Activated naive CD8-positive, alpha-beta T cell treated with anti-CD3 and anti-CD28 coated beads, Interleukin-2, amount 10 ng/mL, durations not matched to agents 7 days and 5 days (primary cell): ENCODE measurements around the gene SLC49A4. TPM values are rescaled to one million over a fixed set of nuclear protein-coding genes. Genes with fewer than 3 reads are reported as not detected.
A peak's percentile ranks its signal among the peaks of the same experiment; 100 is the strongest.

Source experiments
- ATAC-seq: fragments of 150-1000 bp; cut with Tn5 transposase; one replicate; pipeline ENCODE4 v1.10.0; 2021; ENCODE audit warnings: low read depth, moderate library complexity
- POLR2A ChIA-PET: fragments of 350-600 bp; sonication (Branson Sonifier 250); formaldehyde crosslinking; loops from one replicate; lab custom pipeline; 2021; ENCODE audit warnings: antibody characterized with exemption; lab: Charles Lee
- DNase-seq: peaks from one replicate; pipeline ENCODE4 v3.0.0; 2021
- H3K27ac Mint-ChIP-seq: one replicate; pipeline ENCODE4 v1.8.0; 2022; ENCODE audit warnings: mild to moderate bottlenecking, mixed read lengths
- H3K27me3 Mint-ChIP-seq: one replicate; pipeline ENCODE4 v1.8.0; 2022; ENCODE audit warnings: mild to moderate bottlenecking, moderate library complexity, mixed read lengths
- H3K36me3 Mint-ChIP-seq: one replicate; pipeline ENCODE4 v1.8.0; 2021; ENCODE audit warnings: mild to moderate bottlenecking, mixed read lengths
- H3K4me1 Mint-ChIP-seq: one replicate; pipeline ENCODE4 v1.8.0; 2021; ENCODE audit warnings: mixed read lengths
- H3K4me3 Mint-ChIP-seq: one replicate; pipeline ENCODE4 v1.8.0; 2022; ENCODE audit warnings: mild to moderate bottlenecking, moderate library complexity, mixed read lengths
- H3K9me3 Mint-ChIP-seq: one replicate; pipeline ENCODE4 v1.8.0; 2021; ENCODE audit warnings: mixed read lengths
- total RNA-seq, 2 experiments: library from RNA; stranded (reverse); gene quantifications; one replicate each; pipeline ENCODE4 v1.2.3, GENCODE V29; 2021

Gene SLC49A4
- total RNA-seq, 2 experiments from 2014 or later, result 3.2 to 3.4 TPM

- H3K36me3 Mint-ChIP-seq, result no peaks in the 10 kb centered on the region
- ATAC-seq, result no peak
- H3K27ac Mint-ChIP-seq, result no peak overlapping the region
- POLR2A ChIA-PET, result interaction anchor here (0.6 kb wide), 1 partner anchor 61 kb away, joined by 3 read pairs; no protein-coding TSS in a partner anchor
- peak overlapping the region; percentile 69 for H3K4me3 Mint-ChIP-seq
- H3K9me3 Mint-ChIP-seq, result no peaks in the 10 kb centered on the region
- peaks cover 22% of the 10 kb centered on the region for H3K4me1 Mint-ChIP-seq
- no peaks in the 10 kb centered on the region for H3K27me3 Mint-ChIP-seq
- no peak for DNase-seq
Measured at GRCh38 chr3:122795674-122796195, 866 bp downstream of the SLC49A4 start.

- DNase-seq, result no peak
- no peak overlapping the region for H3K4me3 Mint-ChIP-seq
- H3K27me3 Mint-ChIP-seq, result no peaks in the 10 kb centered on the region
- H3K4me1 Mint-ChIP-seq, result peaks cover 22% of the 10 kb centered on the region
- no peaks in the 10 kb centered on the region for H3K9me3 Mint-ChIP-seq
- H3K27ac Mint-ChIP-seq, result no peak overlapping the region
- ATAC-seq, result no peak
- POLR2A ChIA-PET, result interaction anchor here (0.5 kb wide), 1 partner anchor 38 kb away, joined by 3 read pairs; no protein-coding TSS in a partner anchor
- H3K36me3 Mint-ChIP-seq, result peaks cover 2% of the 10 kb centered on the region
Measured at GRCh38 chr3:122797291-122797690, 2.4 kb downstream of the SLC49A4 start.

GRCh38 chr3:122799322-122799721, 4.5 kb downstream of the SLC49A4 start:
- Mint-ChIP-seq H3K27me3 (no peaks in the 10 kb centered on the region), H3K4me1 (peaks cover 12% of the 10 kb centered on the region), H3K36me3 (peaks cover 5% of the 10 kb centered on the region), H3K4me3 (no peak overlapping the region), H3K27ac (no peak overlapping the region), H3K9me3 (no peaks in the 10 kb centered on the region)
- ATAC-seq (no peak), DNase-seq (no peak)
- POLR2A ChIA-PET, result no interaction called here

- Mint-ChIP-seq H3K9me3 (no peaks in the 10 kb centered on the region), H3K4me3 (no peak overlapping the region), H3K27ac (no peak overlapping the region), H3K36me3 (peaks cover 5% of the 10 kb centered on the region), H3K27me3 (no peaks in the 10 kb centered on the region), H3K4me1 (peaks cover 9% of the 10 kb centered on the region)
- no peak for DNase-seq
- ATAC-seq, result no peak
- POLR2A ChIA-PET, result interaction anchor here (0.6 kb wide), 1 partner anchor 279 kb away, joined by 3 read pairs; no protein-coding TSS in a partner anchor
Measured at GRCh38 chr3:122800031-122800430, 5.2 kb downstream of the SLC49A4 start.

- H3K9me3 Mint-ChIP-seq, result no peaks in the 10 kb centered on the region
- DNase-seq (no peak), ATAC-seq (no peak)
- peaks cover 5% of the 10 kb centered on the region for H3K36me3 Mint-ChIP-seq
- POLR2A ChIA-PET, result no interaction called here
- H3K4me1 Mint-ChIP-seq, result peaks cover 7% of the 10 kb centered on the region
- no peaks in the 10 kb centered on the region for H3K27me3 Mint-ChIP-seq
- no peak overlapping the region for H3K4me3 Mint-ChIP-seq
- H3K27ac Mint-ChIP-seq, result no peak overlapping the region
Measured at GRCh38 chr3:122800706-122801237, 5.9 kb downstream of the SLC49A4 start.

- POLR2A ChIA-PET, result no interaction called here
- Mint-ChIP-seq H3K4me1 (peaks cover 2% of the 10 kb centered on the region), H3K4me3 (no peak overlapping the region), H3K36me3 (peaks cover 5% of the 10 kb centered on the region), H3K9me3 (no peaks in the 10 kb centered on the region), H3K27me3 (no peaks in the 10 kb centered on the region), H3K27ac (no peak overlapping the region)
- DNase-seq (no peak), ATAC-seq (no peak)
Measured at GRCh38 chr3:122802323-122802722, 7.5 kb downstream of the SLC49A4 start.

- no peak overlapping the region for H3K4me3 Mint-ChIP-seq
- no peak for DNase-seq
- POLR2A ChIA-PET, result no interaction called here
- H3K4me1 Mint-ChIP-seq, result peaks cover 2% of the 10 kb centered on the region
- ATAC-seq, result no peak
- H3K27ac Mint-ChIP-seq, result no peak overlapping the region
- no peaks in the 10 kb centered on the region for H3K9me3 Mint-ChIP-seq
- no peaks in the 10 kb centered on the region for H3K27me3 Mint-ChIP-seq
- H3K36me3 Mint-ChIP-seq, result peaks cover 14% of the 10 kb centered on the region
Measured at GRCh38 chr3:122803977-122804376, 9.1 kb downstream of the SLC49A4 start.

GRCh38 chr3:122810734-122811133, 15.9 kb downstream of the SLC49A4 start:
- DNase-seq (no peak), ATAC-seq (no peak)
- POLR2A ChIA-PET, result no interaction called here
- Mint-ChIP-seq H3K9me3 (no peaks in the 10 kb centered on the region), H3K4me3 (no peak overlapping the region), H3K27ac (no peak overlapping the region), H3K4me1 (no peaks in the 10 kb centered on the region), H3K27me3 (no peaks in the 10 kb centered on the region), H3K36me3 (peaks cover 9% of the 10 kb centered on the region)

GRCh38 chr3:122816587-122816986, 21.7 kb downstream of the SLC49A4 start:
- H3K4me3 Mint-ChIP-seq, result no peak overlapping the region
- DNase-seq (no peak), ATAC-seq (no peak)
- no peak overlapping the region for H3K27ac Mint-ChIP-seq
- no peaks in the 10 kb centered on the region for H3K36me3 Mint-ChIP-seq
- no peaks in the 10 kb centered on the region for H3K4me1 Mint-ChIP-seq
- H3K27me3 Mint-ChIP-seq, result no peaks in the 10 kb centered on the region
- no peaks in the 10 kb centered on the region for H3K9me3 Mint-ChIP-seq
- POLR2A ChIA-PET, result no interaction called here

- Mint-ChIP-seq H3K4me1 (no peaks in the 10 kb centered on the region), H3K27ac (no peak overlapping the region), H3K36me3 (peaks cover 2% of the 10 kb centered on the region), H3K4me3 (no peak overlapping the region), H3K9me3 (no peaks in the 10 kb centered on the region), H3K27me3 (no peaks in the 10 kb centered on the region)
- POLR2A ChIA-PET, result interaction anchor here (1.1 kb wide), 1 partner anchor 42 kb away, joined by 3 read pairs; no protein-coding TSS in a partner anchor
- ATAC-seq (no peak), DNase-seq (no peak)
Measured at GRCh38 chr3:122824465-122825381, 29.9 kb downstream of the SLC49A4 start.

GRCh38 chr3:122825460-122825859, 30.6 kb downstream of the SLC49A4 start:
- Mint-ChIP-seq H3K27ac (no peak overlapping the region), H3K4me3 (no peak overlapping the region), H3K27me3 (no peaks in the 10 kb centered on the region), H3K4me1 (no peaks in the 10 kb centered on the region), H3K9me3 (no peaks in the 10 kb centered on the region), H3K36me3 (peaks cover 2% of the 10 kb centered on the region)
- DNase-seq (no peak), ATAC-seq (no peak)
- POLR2A ChIA-PET, result no interaction called here

GRCh38 chr3:122826278-122826677, 31.4 kb downstream of the SLC49A4 start:
- no peak overlapping the region for H3K27ac Mint-ChIP-seq
- H3K27me3 Mint-ChIP-seq, result no peaks in the 10 kb centered on the region
- POLR2A ChIA-PET, result no interaction called here
- peaks cover 2% of the 10 kb centered on the region for H3K36me3 Mint-ChIP-seq
- H3K4me3 Mint-ChIP-seq, result no peak overlapping the region
- no peaks in the 10 kb centered on the region for H3K9me3 Mint-ChIP-seq
- DNase-seq (no peak), ATAC-seq (no peak)
- no peaks in the 10 kb centered on the region for H3K4me1 Mint-ChIP-seq

- no peaks in the 10 kb centered on the region for H3K27me3 Mint-ChIP-seq
- no peaks in the 10 kb centered on the region for H3K9me3 Mint-ChIP-seq
- H3K4me3 Mint-ChIP-seq, result no peak overlapping the region
- no peak overlapping the region for H3K27ac Mint-ChIP-seq
- POLR2A ChIA-PET, result no interaction called here
- H3K36me3 Mint-ChIP-seq, result peaks cover 2% of the 10 kb centered on the region
- no peaks in the 10 kb centered on the region for H3K4me1 Mint-ChIP-seq
- DNase-seq, result no peak
- no peak for ATAC-seq
Measured at GRCh38 chr3:122828281-122828680, 33.4 kb downstream of the SLC49A4 start.
